Activated T-cell treated with anti-CD3 and anti-CD28 coated beads for 4 hours (primary cell): ENCODE results near the gene TMEM132D.

ENCODE experiments used
- DNase-seq: peaks from one replicate; pipeline ENCODE4 v3.0.0-alpha.2; 2020

Gene TMEM132D

GRCh38 chr12:129635021-129635685, 268.7 kb downstream of the TMEM132D start:
- no peak for DNase-seq

- DNase-seq, result no peak
Measured at GRCh38 chr12:129631316-129631715, 272.5 kb downstream of the TMEM132D start.

GRCh38 chr12:129629901-129630300, 273.9 kb downstream of the TMEM132D start:
- no peak for DNase-seq

- DNase-seq, result no peak
Measured at GRCh38 chr12:129622566-129622965, 281.3 kb downstream of the TMEM132D start.

GRCh38 chr12:129619271-129619670, 284.6 kb downstream of the TMEM132D start:
- no peak for DNase-seq

- DNase-seq, result no peak
Measured at GRCh38 chr12:129617849-129618248, 286.0 kb downstream of the TMEM132D start.

- no peak for DNase-seq
Measured at GRCh38 chr12:129615001-129615400, 288.8 kb downstream of the TMEM132D start.

GRCh38 chr12:129614221-129614885, 289.5 kb downstream of the TMEM132D start:
- DNase-seq, result no peak

- no peak for DNase-seq
Measured at GRCh38 chr12:129613314-129613713, 290.5 kb downstream of the TMEM132D start.

- no peak for DNase-seq
Measured at GRCh38 chr12:129610601-129611120, 293.2 kb downstream of the TMEM132D start.

GRCh38 chr12:129607756-129608155, 296.1 kb downstream of the TMEM132D start:
- no peak for DNase-seq

GRCh38 chr12:129607301-129607700, 296.5 kb downstream of the TMEM132D start:
- DNase-seq, result no peak

GRCh38 chr12:129606239-129606638, 297.6 kb downstream of the TMEM132D start:
- no peak for DNase-seq

GRCh38 chr12:129605666-129606065, 298.2 kb downstream of the TMEM132D start:
- DNase-seq, result no peak

- DNase-seq, result no peak
Measured at GRCh38 chr12:129604506-129604905, 299.3 kb downstream of the TMEM132D start.

- DNase-seq, result no peak
Measured at GRCh38 chr12:129599406-129599805, 304.4 kb downstream of the TMEM132D start.

GRCh38 chr12:129594098-129594497, 309.7 kb downstream of the TMEM132D start:
- no peak for DNase-seq

GRCh38 chr12:129592449-129592848, 311.4 kb downstream of the TMEM132D start:
- no peak for DNase-seq

GRCh38 chr12:129589503-129589902, 314.3 kb downstream of the TMEM132D start:
- DNase-seq, result no peak

GRCh38 chr12:129588142-129588541, 315.7 kb downstream of the TMEM132D start:
- DNase-seq, result no peak

GRCh38 chr12:129585296-129585695, 318.5 kb downstream of the TMEM132D start:
- no peak for DNase-seq

GRCh38 chr12:129579879-129580278, 323.9 kb downstream of the TMEM132D start:
- no peak for DNase-seq

- DNase-seq, result no peak
Measured at GRCh38 chr12:129571901-129572494, 331.8 kb downstream of the TMEM132D start.

GRCh38 chr12:129570796-129571400, 332.9 kb downstream of the TMEM132D start:
- DNase-seq, result no peak
